Type B pancreatic cell (in vitro differentiated cells): ENCODE measurements around the gene WNK1. TPM values are rescaled to one million over a fixed set of nuclear protein-coding genes. Genes with fewer than 3 reads are reported as not detected.

Experiments
- DNase-seq: peaks from one replicate; pipeline ENCODE4 v3.0.0; 2021; ENCODE audit warnings: mixed read lengths; ENCODE audit not compliant: unreplicated experiment; ENCODE audit errors: extremely low spot score
- H3K27ac Mint-ChIP-seq: 2 replicates; pipeline ENCODE4 v1.8.0; 2021; ENCODE audit warnings: mild to moderate bottlenecking, mixed read lengths
- H3K27me3 Mint-ChIP-seq: 2 replicates; pipeline ENCODE4 v1.8.0; 2021; ENCODE audit warnings: mixed read lengths
- H3K36me3 Mint-ChIP-seq: 2 replicates; pipeline ENCODE4 v1.8.0; 2021; ENCODE audit warnings: mixed read lengths
- H3K4me1 Mint-ChIP-seq: one replicate; pipeline ENCODE4 v1.8.0; 2021; ENCODE audit warnings: mixed read lengths; ENCODE audit not compliant: unreplicated experiment
- H3K4me3 Mint-ChIP-seq: 2 replicates; pipeline ENCODE4 v1.8.0; 2021; ENCODE audit warnings: mild to moderate bottlenecking, mixed read lengths
- H3K9me3 Mint-ChIP-seq: 2 replicates; pipeline ENCODE4 v1.8.0; 2021; ENCODE audit warnings: mixed read lengths
- CTCF ChIP-seq: fragments of 200-600 bp; sonication (generic); conservative IDR thresholded peaks from 2 replicates; pipeline ENCODE4 v1.5.0; 2021; ENCODE audit warnings: antibody characterized with exemption, mild to moderate bottlenecking
- total RNA-seq: library from RNA; stranded (reverse); gene quantifications from 2 replicates; pipeline ENCODE4 v1.2.1, GENCODE V29; 2021; ENCODE audit warnings: low replicate concordance

The WNK1 gene
- total RNA-seq, 1 donor from 2014 or later = 132 TPM

- no peak for DNase-seq
- no peak for TF ChIP-seq CTCF
- Mint-ChIP-seq H3K36me3 (no peaks in the 10 kb centered on the region), H3K4me3 (no peak overlapping the region), H3K27ac (no peak overlapping the region), H3K4me1 (peaks cover 5% of the 10 kb centered on the region), H3K9me3 (no peaks in the 10 kb centered on the region), H3K27me3 (peaks cover 7% of the 10 kb centered on the region)
These were observed 39.0 kb upstream of the WNK1 start for GRCh38 chr12:713281-713875.

DNA sequence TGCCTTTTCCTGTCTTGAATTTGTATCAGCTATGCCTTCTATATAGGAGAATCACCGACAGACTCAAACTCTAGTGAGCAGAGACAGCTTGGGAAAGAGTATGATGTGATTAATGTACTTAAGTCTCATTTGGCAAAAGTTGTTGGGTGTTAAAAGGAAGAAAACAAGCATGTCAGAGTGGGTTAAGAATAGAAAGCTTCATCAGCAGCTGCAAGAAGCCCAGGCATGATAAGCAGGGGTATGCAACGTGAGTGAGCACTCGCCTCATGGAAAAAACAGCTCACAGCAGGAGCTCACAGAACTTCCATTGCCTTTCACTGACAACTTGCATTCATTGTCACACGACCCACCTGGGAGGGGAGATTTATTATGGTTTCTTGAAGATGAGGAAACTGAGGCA lies 35.9 kb upstream of the WNK1 start:
- H3K27me3 Mint-ChIP-seq = peaks cover 11% of the 10 kb centered on the region
- H3K27ac Mint-ChIP-seq = no peak overlapping the region
- DNase-seq = no peak
- H3K36me3 Mint-ChIP-seq = peaks cover 4% of the 10 kb centered on the region
- no peak overlapping the region for H3K4me3 Mint-ChIP-seq
- no peak for TF ChIP-seq CTCF
- peaks cover 5% of the 10 kb centered on the region for H3K4me1 Mint-ChIP-seq
- peaks cover 3% of the 10 kb centered on the region for H3K9me3 Mint-ChIP-seq

DNA sequence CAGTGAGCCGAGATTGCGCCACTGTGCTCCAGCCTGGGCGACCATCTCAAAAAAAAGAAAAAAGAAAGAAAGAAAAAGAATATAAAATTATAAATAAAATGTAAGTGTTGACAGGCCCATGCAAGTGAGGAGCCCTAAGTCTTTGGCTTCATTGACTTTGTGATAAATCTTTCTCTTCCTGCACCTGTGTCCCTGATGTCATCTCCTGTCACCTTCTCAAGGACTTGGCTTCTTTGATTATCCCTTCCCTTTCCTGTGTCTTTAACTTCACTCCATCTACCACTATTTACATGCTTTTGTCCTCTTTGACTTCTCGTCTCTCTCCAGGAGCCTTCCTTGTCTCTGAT lies 33.6 kb upstream of the WNK1 start:
- Mint-ChIP-seq H3K4me3 (no peak overlapping the region), H3K4me1 (no peaks in the 10 kb centered on the region), H3K36me3 (peaks cover 4% of the 10 kb centered on the region), H3K9me3 (peaks cover 3% of the 10 kb centered on the region), H3K27me3 (peaks cover 11% of the 10 kb centered on the region), H3K27ac (no peak overlapping the region)
- no peak for TF ChIP-seq CTCF
- no peak for DNase-seq

- Mint-ChIP-seq H3K27ac (no peak overlapping the region), H3K36me3 (peaks cover 4% of the 10 kb centered on the region), H3K4me3 (no peak overlapping the region), H3K9me3 (peaks cover 3% of the 10 kb centered on the region), H3K4me1 (no peaks in the 10 kb centered on the region), H3K27me3 (peaks cover 8% of the 10 kb centered on the region)
- DNase-seq = no peak
- no peak for TF ChIP-seq CTCF
These were observed 32.0 kb upstream of the WNK1 start for GRCh38 chr12:720231-720941.

- peaks cover 3% of the 10 kb centered on the region for H3K9me3 Mint-ChIP-seq
- H3K4me1 Mint-ChIP-seq = no peaks in the 10 kb centered on the region
- H3K27ac Mint-ChIP-seq = peak overlapping the region; percentile 92
- no peak for DNase-seq
- peaks cover 2% of the 10 kb centered on the region for H3K27me3 Mint-ChIP-seq
- H3K36me3 Mint-ChIP-seq = peaks cover 4% of the 10 kb centered on the region
- TF ChIP-seq CTCF = no peak
- peak overlapping the region; percentile 53 for H3K4me3 Mint-ChIP-seq
These were observed 28.1 kb upstream of the WNK1 start for GRCh38 chr12:724194-724855.
